Erythroblast (primary cell): ENCODE results near the gene SPPL2B.

Source experiments
- GATA1 ChIP-seq: IDR thresholded peaks from 2 replicates; pipeline ENCODE4 v1.6.1; 2011; ENCODE audit warnings: low read depth, mild to moderate bottlenecking, control low read depth, low read length, moderate library complexity
- POLR2A ChIP-seq: IDR thresholded peaks from 2 replicates; pipeline ENCODE4 v1.6.1; 2011; ENCODE audit warnings: mild to moderate bottlenecking, low read length

- TF ChIP-seq POLR2A (no peak), GATA1 (no peak)
Measured at GRCh38 chr19:2380567-2380966, 52.1 kb downstream of the SPPL2B start.
